ENCODE results near the gene CT47C1. TPM values are rescaled to one million over a fixed set of nuclear protein-coding genes. Genes with fewer than 3 reads are reported as not detected.

The CT47C1 gene
- total and polyA plus RNA-seq, 2 donors (not counting 1 experiment from before 2014, with no cell fraction given): not detected

GRCh38 chrX:119105826-119106225 is 33.0 kb downstream of the CT47C1 start:
- no peak overlapping the region for H2AFZ ChIP-seq (ENCODE audit: insufficient read depth, low read depth, low read length, poor library complexity, severe bottlenecking)
- H3K27ac ChIP-seq (ENCODE audit: low read length in 2 of 2): no peak overlapping the region
- CTCF ChIA-PET: no interaction called here
- no peak overlapping the region for H3K4me2 ChIP-seq (replicated peaks; ENCODE audit: low read depth, low read length, poor library complexity, severe bottlenecking)
- POLR2A ChIA-PET: no interaction called here
- Mint-ChIP-seq H3K4me1 (no peaks in the 10 kb centered on the region), H3K27me3 (peaks cover 13% of the 10 kb centered on the region), H3K27ac (no peak overlapping the region), H3K9me3 (ENCODE audit: insufficient read depth) (no peaks in the 10 kb centered on the region), H3K4me3 (no peak overlapping the region)
- no peaks in the 10 kb centered on the region for H3K79me2 ChIP-seq (ENCODE audit: control insufficient read depth, insufficient read depth, low read length)
- no peaks in the 10 kb centered on the region for H4K20me1 ChIP-seq (ENCODE audit: control insufficient read depth, insufficient read depth, low read length, poor library complexity, severe bottlenecking)
- no peaks in the 10 kb centered on the region for H3K36me3 ChIP-seq (replicated peaks in 1 of 2; ENCODE audit: control extremely low read depth in 1 of 2, control insufficient read depth in 1 of 2, extremely low read depth in 1 of 2, insufficient read depth in 2 of 2, low read length in 1 of 2)
- H3K9me3 ChIP-seq (ENCODE audit: control extremely low read depth in 1 of 3, control insufficient read depth in 2 of 3, insufficient read depth in 1 of 3, low read length in 2 of 3): no peaks in the 10 kb centered on the region
- no peak overlapping the region for H3K4me3 ChIP-seq (ENCODE audit: control extremely low read depth in 1 of 5, extremely low read depth in 1 of 5, insufficient read depth in 1 of 5, low read depth in 2 of 5, low read length in 4 of 5)
- no peak for TF ChIP-seq EZH2 (IDR thresholded peaks at IDR 0.05; ENCODE audit: borderline replicate concordance, insufficient read depth, low read depth, low read length, poor library complexity, severe bottlenecking)
- TF ChIP-seq CTCF (IDR thresholded peaks at IDR 0.05): no peak
- no peak for ATAC-seq (ENCODE audit: low read depth)
- DNase-seq: no peak
- no peaks in the 10 kb centered on the region for H3K27me3 ChIP-seq (replicated peaks in 1 of 4; ENCODE audit: control extremely low read depth in 1 of 4, control insufficient read depth in 3 of 4, insufficient read depth in 4 of 4, low read length in 3 of 4)
- no peaks in the 10 kb centered on the region for H3K4me1 ChIP-seq (ENCODE audit: control insufficient read depth in 2 of 2, insufficient read depth in 2 of 2, low read length in 2 of 2)
- no peak overlapping the region for H3K9ac ChIP-seq (ENCODE audit: low read length)
- intact Hi-C loops (cut with micrococcal nuclease): no loop called here

DNA sequence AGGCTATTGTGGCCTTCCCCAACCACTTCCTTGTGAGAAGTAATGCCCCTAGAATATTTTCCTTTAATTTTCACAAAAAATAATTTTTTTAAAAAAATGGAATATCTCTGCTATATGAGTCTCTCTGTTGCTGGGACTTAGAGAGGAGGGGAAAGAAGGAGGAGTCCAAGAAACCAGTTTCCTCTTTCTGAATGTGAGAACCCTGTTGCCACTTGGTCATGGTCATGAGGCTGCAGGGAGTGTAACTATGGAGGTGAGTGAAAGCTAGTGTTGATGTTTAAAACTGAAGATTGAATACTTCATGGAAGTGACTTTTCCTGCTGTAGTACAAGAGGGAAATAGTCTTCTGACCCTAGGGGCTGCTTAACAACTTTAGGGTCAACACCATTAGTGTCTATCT is 34.4 kb downstream of the CT47C1 start:
- H3K27ac Mint-ChIP-seq: no peak overlapping the region
- H3K9me3 ChIP-seq (ENCODE audit: control extremely low read depth in 1 of 3, control insufficient read depth in 2 of 3, insufficient read depth in 1 of 3, low read length in 2 of 3): no peaks in the 10 kb centered on the region
- H2AFZ ChIP-seq (ENCODE audit: insufficient read depth, low read depth, low read length, poor library complexity, severe bottlenecking): no peak overlapping the region
- H3K9me3 Mint-ChIP-seq (ENCODE audit: insufficient read depth): no peaks in the 10 kb centered on the region
- POLR2A ChIA-PET: no interaction called here
- H3K4me1 ChIP-seq (ENCODE audit: control insufficient read depth in 2 of 2, insufficient read depth in 2 of 2, low read length in 2 of 2): no peaks in the 10 kb centered on the region
- no peak overlapping the region for H3K4me3 ChIP-seq (ENCODE audit: control extremely low read depth in 1 of 5, extremely low read depth in 1 of 5, insufficient read depth in 1 of 5, low read depth in 2 of 5, low read length in 4 of 5)
- DNase-seq: no peak
- H3K27ac ChIP-seq (ENCODE audit: low read length in 2 of 2): no peak overlapping the region
- ATAC-seq (ENCODE audit: low read depth): no peak
- H3K9ac ChIP-seq (ENCODE audit: low read length): no peak overlapping the region
- no peaks in the 10 kb centered on the region for H3K27me3 ChIP-seq (replicated peaks in 1 of 4; ENCODE audit: control extremely low read depth in 1 of 4, control insufficient read depth in 3 of 4, insufficient read depth in 4 of 4, low read length in 3 of 4)
- no peak overlapping the region for H3K4me2 ChIP-seq (replicated peaks; ENCODE audit: low read depth, low read length, poor library complexity, severe bottlenecking)
- H3K4me1 Mint-ChIP-seq: no peaks in the 10 kb centered on the region
- no peak overlapping the region for H3K4me3 Mint-ChIP-seq
- no peaks in the 10 kb centered on the region for H4K20me1 ChIP-seq (ENCODE audit: control insufficient read depth, insufficient read depth, low read length, poor library complexity, severe bottlenecking)
- intact Hi-C loops (cut with micrococcal nuclease): no loop called here
- no peak for TF ChIP-seq CTCF (IDR thresholded peaks at IDR 0.05)
- TF ChIP-seq EZH2 (IDR thresholded peaks at IDR 0.05; ENCODE audit: borderline replicate concordance, insufficient read depth, low read depth, low read length, poor library complexity, severe bottlenecking): no peak
- no peaks in the 10 kb centered on the region for H3K36me3 ChIP-seq (replicated peaks in 1 of 2; ENCODE audit: control extremely low read depth in 1 of 2, control insufficient read depth in 1 of 2, extremely low read depth in 1 of 2, insufficient read depth in 2 of 2, low read length in 1 of 2)
- peaks cover 13% of the 10 kb centered on the region for H3K27me3 Mint-ChIP-seq
- CTCF ChIA-PET: interaction anchor here (1.0 kb wide), 1 partner anchor 11 kb away, joined by 3 read pairs; no protein-coding TSS in a partner anchor
- H3K79me2 ChIP-seq (ENCODE audit: control insufficient read depth, insufficient read depth, low read length): no peaks in the 10 kb centered on the region

All from B cell (primary cell).